ENCODE measurements around the gene CHST13.

The CHST13 gene

DNA sequence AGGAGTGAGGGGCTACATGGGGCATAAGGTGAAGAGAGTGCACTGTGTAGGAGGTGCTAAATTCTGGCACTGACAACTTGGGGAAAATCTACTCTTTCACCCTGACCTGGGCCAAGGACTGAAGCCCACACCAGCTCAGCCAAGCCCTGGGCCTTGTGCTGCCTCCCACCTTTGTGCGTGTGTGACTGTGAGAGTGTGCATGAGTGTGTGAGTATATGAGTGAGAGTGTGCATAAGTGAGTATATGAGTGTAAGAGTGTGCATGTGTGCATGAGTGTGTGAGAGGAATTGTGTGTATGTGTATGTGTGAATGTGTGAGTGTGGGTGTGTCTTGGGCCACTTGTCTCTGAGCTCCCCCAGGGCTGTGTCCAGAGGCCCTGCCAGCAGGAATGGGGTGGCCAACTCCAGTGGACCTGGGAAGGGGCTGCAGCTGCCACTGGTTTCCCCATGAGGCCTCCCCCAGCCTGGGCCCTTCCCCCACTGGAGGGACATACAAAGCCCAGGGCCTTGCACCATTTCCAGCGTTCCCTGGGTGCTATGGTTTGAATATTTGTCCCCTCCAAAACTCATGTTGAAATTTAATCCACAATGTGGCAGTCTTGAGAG, 19.6 kb downstream of the CHST13 start:
- DNase-seq, result no peak

- no peak for DNase-seq
Observed at GRCh38 chr3:126544596-126545281, 20.8 kb downstream of the CHST13 start.

DNA sequence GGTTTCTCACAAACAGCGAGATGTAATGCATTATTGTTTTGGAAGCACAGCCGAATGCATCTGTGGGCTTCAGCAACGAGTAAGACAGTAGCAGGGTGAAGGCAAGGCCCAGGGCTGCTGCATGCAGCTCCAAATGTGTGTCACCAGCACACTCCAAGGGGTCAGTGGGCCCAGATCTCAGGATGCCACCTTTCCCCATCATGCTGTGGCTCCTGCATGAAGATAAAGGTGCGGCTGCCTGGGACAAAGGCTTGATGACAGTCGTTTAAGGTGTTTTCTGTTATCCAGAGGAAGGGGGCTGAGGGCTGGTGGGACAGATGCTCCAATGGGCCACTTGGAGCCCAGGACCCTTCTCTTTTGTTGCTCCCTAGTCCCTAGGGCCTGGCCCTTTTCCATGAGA, 21.6 kb downstream of the CHST13 start:
- no peak for DNase-seq

DNA sequence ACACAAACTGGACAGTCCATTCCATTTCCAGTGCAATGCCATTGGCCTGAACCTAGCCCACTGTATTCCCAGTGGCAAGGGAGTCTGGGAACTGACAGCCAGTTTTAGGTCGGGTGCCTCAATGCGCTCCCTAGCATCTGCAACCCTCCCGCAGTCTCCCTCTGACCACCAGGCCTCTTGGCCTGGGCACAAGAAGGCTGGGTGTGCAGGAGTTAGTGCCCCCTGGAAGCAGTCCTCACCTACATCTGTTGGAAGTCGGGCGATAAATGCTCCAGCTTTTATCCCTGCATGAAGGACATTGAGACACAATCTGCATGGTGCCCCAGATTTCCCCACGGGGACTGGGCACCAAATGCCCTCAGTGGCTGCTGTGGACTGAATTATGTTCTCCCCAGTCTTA, 22.1 kb downstream of the CHST13 start:
- DNase-seq, result no peak

DNA sequence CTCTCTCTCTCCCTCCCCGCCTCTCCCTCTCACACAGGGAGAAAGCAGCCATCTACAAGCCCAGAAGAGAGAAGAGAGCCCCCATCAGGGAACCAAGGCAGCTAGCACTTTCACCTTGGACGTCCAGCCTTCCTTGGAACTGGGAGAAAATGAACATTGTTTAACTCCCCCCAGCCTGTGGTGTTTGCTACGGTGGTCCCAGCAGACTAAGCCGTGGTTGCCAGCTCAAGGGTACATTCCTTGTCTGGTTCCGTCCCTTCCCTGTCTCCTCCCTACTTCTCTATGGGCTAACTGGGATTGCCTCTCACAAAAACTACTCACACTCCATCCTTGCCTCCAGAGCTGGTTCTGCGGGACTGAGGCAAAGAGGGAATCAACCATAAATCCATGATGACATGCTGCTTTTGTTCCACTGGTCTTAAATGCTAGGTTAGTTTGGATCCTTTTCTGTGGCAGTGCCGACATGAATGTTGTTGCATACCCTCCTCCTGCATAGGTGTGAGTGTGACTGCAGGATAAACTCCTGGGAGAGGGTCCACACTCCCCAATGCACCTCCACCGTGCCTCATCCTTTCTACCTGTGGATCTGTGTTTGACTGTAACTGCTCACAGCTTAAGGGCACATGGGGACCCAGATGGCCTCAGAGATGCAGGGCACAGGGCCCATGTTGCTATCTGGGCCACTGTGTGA, 22.7 kb downstream of the CHST13 start:
- DNase-seq, result no peak

DNA sequence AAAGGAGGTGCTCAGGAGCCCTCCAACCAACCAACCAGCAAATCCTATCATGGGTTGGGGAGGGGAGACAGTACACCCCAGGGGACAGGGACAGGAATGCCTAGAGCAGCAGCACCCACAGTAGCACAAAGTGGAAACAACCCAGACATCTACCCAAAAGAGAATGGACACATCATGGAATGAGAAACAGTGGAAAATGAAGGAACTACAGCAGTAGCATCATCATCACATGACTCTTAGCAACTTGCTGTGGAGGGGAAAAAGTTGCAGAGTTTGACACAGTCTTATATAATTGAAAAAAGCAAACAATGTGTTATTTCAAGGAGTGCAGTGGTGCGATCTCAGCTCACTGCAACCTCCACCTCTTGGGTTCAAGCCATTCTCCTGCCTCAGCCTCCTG, 23.8 kb downstream of the CHST13 start:
- no peak for DNase-seq

GRCh38 chr3:126548556-126549466, 24.9 kb downstream of the CHST13 start:
- no peak for DNase-seq

DNA sequence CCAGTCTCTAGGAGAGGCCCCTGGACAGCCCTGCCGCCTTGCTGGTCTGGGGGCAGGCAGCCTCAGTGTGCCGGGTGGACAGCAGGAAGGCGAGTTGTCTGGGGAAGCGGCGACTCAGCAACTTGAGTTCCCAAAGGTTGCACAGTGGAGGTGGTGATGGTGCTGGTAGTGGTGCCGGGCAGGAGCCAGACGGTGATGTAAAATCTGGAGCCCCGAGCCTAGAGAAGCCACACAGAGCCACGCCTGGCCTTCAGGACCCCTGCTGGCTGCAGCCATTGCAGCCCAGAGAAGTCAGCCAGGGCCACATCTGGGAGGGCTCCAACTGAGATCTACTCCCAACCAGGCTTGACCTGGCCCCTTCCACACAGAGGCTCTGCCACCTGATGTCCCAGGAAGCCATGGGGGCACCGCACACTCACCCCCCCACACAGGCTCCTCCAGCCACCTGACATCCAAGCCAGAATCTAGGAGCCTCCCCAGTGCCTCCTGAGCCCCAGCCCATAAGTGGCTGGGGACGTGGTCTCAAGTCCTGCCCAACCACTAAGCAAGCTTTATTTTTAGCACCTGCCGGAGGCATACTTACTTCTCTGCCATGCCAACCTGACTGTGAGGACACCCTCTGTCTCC, 26.0 kb downstream of the CHST13 start:
- no peak for DNase-seq

- DNase-seq, result no peak
Observed at GRCh38 chr3:126550488-126551051, 26.6 kb downstream of the CHST13 start.

- DNase-seq, result no peak
Observed at GRCh38 chr3:126551121-126551838, 27.3 kb downstream of the CHST13 start.

DNA sequence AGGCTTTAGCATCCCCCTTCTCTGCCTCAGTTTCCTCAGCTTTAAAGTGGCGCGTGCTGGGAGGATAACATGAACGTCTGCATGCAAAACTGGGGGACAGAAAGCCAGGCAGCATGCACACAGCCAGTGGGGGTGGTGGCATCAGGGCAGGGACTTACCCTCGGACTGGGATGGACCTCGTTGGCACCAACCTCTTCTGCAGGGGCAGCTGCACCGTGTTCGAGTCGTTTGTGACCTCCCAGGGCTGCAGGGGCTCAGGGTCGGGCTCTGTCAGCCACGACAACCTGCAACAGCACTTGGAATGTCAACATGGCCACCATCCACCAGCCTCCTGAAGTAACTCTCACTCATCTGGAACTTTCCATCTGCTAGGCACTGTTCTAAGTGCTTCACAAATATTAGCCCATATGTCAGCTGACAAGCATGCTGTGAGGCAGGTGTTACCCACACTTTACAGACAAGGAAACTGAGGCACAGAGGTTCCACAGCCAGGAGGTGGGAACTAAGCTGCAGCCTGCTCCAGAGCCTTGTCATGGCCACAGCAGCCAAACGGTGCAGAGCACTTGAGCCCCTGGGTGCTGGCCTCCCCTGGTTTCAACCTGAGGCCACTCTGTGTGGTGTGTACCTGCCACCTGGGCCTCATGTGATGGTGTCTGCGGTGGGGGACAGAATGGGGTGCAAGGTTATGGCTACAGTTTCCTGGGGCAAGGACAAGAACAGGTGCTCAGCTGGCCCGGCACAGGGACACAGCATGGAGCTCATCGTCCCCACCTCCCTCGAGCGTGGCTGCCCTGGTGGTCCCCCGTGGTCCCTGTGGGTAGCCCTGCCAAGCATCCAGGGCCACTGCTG, 28.1 kb downstream of the CHST13 start:
- no peak for DNase-seq

GRCh38 chr3:126552688-126553283, 28.8 kb downstream of the CHST13 start:
- DNase-seq, result no peak

- DNase-seq, result no peak
Observed at GRCh38 chr3:126553284-126554084, 29.5 kb downstream of the CHST13 start.

DNA sequence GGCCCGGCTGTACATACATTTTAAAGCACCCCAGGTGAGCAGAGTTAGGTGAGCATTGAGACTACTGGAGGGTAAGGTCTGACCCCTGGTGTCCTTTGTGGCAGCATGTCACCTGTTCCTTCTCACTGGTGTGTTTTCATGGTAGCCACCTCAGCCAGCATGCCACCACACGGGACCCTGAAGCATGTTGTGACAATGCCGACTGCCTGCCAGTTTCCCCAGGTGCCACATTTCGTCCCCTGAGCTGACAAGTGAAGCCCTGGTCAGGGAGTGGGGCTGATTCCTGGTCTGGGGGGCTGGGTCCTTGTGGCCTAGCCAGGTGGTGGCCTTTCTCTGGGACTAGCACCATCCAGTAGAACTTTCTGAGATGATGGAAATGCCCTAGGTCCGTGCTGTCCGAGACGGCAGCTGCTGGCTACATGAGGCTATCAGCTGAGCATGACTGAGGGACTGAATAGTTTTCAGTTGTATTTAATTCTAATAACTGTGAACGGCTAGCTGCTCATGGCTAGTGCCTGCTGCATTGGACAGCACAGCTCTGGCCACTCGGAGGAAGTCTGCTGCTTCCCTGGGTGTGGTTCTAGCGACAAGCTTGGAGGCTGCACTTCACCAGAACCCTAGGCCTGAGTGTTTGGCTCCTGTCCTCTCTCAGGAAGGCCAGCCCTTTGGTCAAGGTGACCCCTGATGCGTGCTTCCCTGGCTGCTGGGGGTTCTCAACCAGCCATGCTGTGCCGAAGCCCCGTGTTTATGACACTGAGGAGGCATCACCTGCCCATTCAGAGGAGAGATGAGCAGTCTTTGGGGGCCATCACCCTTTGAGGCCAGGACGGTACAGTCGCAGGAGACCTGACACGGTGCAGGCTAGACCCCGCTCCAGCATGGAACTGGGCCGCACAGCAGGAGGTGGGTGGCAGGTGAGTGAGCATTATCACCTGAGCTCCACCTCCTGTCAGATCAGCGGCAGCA, 30.9 kb downstream of the CHST13 start:
- DNase-seq, result no peak

DNA sequence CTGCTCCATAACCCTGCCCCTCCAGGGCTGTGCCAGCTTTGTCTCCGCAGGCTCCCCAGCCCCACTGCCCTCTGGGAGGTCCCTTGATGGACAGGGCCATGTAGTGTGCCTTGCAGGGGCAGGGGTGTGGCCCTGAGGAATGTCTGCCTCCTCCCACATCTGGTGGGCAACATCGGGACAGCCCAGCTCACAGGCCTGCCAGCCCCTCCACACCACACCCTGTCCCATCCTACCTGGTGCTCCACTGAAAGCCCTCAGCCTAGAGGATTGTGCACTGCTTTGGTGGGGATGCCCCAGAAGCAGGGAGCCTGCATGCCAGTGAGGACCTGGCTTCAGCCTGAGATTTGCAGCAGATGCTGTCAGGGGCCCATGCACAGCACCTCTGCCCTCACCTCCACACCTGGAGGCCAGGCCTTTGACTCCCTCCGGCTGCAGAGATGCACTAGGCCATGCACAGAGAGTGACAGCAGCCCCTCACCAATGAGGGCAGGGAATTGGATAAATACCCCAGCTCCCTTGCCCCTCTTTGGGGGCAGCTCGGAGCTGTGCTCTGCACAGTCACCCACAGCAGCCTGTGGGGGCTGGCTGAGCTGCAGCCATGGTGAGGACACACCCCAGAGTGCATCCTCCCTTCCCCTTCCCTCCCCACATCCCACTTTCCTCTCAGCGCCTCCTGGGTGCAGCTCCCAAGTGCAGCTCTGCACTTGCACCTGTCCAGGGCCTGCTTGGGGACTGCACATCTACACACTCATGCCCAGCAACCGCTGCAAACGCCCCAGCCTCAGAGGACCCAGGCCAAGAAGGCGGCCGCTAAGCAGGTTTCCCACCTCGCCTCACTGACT, 32.1 kb downstream of the CHST13 start:
- DNase-seq, result no peak

DNA sequence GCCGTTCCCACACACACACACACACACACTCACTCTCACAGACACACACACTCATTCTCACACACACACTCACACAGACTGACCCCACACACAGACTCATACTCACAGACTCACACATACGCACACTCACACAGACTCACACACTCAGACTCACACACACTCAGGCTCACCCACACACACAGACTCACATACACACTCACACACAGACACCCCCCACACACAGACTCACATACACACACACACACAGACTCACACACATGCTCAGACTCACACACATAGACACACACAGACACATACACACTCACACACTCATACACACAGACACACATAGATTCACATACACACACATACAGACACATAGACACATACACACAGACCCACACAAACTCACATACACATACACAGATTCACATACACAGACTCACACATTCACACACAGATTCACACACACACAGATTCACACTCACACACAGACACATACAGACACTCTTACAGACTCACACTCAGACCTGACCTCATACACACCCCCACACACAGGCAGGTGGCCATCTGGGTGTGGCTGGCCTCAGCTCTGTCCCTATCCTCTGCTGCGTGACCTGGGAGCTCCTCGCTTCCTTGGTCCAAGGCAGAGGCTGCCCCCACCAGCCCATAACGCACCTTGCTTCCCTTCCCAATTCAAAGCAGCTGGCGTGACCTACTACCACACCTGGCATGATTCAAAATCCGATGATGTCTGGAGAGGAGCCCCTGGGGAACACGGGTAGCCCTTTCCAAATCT, 32.9 kb downstream of the CHST13 start:
- DNase-seq, result no peak

DNA sequence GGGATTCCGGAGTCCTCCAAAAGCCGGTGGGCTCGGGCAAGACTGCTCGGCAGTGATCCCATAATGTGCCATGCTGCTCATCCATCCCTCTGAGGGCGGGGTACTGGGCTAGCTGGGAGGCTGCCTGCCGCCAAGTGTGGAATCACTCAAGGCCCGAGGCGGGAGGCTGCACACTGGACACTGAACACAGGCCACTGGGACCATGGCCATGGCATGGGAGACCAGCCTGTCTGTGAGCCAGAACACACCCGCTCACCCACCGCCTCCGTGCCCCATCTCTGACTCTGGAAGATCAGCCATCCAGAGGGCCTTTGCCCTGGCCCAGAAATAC, 33.4 kb downstream of the CHST13 start:
- no peak for DNase-seq
